ENCODE measurements around the gene SLC39A1. TPM values are rescaled to one million over a fixed set of nuclear protein-coding genes. Genes with fewer than 3 reads are reported as not detected.

The SLC39A1 gene
- total and polyA plus RNA-seq, 2 experiments from 2014 or later: 87.3 to 220 TPM

- Mint-ChIP-seq H3K27ac (peak overlapping the region; percentile 96), H3K4me1 (peaks cover 43% of the 10 kb centered on the region)
- peaks cover 53% of the 10 kb centered on the region for H3K79me2 ChIP-seq (replicated peaks; ENCODE audit: insufficient read depth)
These were observed 554 bp upstream of the SLC39A1 start for GRCh38 chr1:153963850-153964331.

More at GRCh38 chr1:153963850-153964331, 554 bp upstream of the SLC39A1 start:
- peak overlapping the region; percentile 81 for H3K4me3 Mint-ChIP-seq
- DNase-seq (ENCODE audit: low spot score) (peak; percentile 95), ATAC-seq (peak; percentile 31)
- peaks cover 14% of the 10 kb centered on the region for H3K36me3 ChIP-seq (ENCODE audit: insufficient read depth)
- no peak for TF ChIP-seq ZNF331 (CRISPR knock-in tag; IDR thresholded peaks at IDR 0.05; ENCODE audit: low read depth)
- TF ChIP-seq CTCF (conservative IDR thresholded peaks at IDR 0.05; ENCODE audit: low read depth in 2 of 2): no peak
- TF ChIP-seq NANOG (IDR thresholded peaks at IDR 0.05; ENCODE audit: borderline replicate concordance): no peak
- no peak for TF ChIP-seq JUNB (IDR thresholded peaks at IDR 0.05; ENCODE audit: unreplicated experiment)
- TF ChIP-seq, protein P1, sequence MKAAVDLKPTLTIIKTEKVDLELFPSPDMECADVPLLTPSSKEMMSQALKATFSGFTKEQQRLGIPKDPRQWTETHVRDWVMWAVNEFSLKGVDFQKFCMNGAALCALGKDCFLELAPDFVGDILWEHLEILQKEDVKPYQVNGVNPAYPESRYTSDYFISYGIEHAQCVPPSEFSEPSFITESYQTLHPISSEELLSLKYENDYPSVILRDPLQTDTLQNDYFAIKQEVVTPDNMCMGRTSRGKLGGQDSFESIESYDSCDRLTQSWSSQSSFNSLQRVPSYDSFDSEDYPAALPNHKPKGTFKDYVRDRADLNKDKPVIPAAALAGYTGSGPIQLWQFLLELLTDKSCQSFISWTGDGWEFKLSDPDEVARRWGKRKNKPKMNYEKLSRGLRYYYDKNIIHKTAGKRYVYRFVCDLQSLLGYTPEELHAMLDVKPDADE (IDR thresholded peaks at IDR 0.05): peak; percentile 5; the same call in 1 of the 2 replicates
- no peak for TF ChIP-seq ZNF114 (CRISPR knock-in tag; IDR thresholded peaks at IDR 0.05)
- TF ChIP-seq CREB1 (CRISPR knock-in tag; IDR thresholded peaks at IDR 0.05; ENCODE audit: low read depth): 0 out of 2 replicates have a peak, but pooled peaks have one; percentile 13
- no peak for TF ChIP-seq REST (IDR thresholded peaks at IDR 0.05; ENCODE audit: unreplicated experiment)
- TF ChIP-seq STAT1 (IDR thresholded peaks at IDR 0.05; ENCODE audit: unreplicated experiment): no peak
- TF ChIP-seq POLR2AphosphoS5 (IDR thresholded peaks at IDR 0.05; ENCODE audit: low read depth): peak; percentile 16; the same call in 1 of the 2 replicates
- no peaks in the 10 kb centered on the region for H3K27me3 ChIP-seq (ENCODE audit: insufficient read depth)
- peaks cover 21% of the 10 kb centered on the region for H3K27me3 Mint-ChIP-seq (ENCODE audit: insufficient read depth, low read depth, poor library complexity)
- peaks cover 46% of the 10 kb centered on the region for H3K4me1 ChIP-seq (ENCODE audit: insufficient read depth)
- H3F3A ChIP-seq (replicated peaks; ENCODE audit: low read depth): peaks cover 50% of the 10 kb centered on the region
- no peak overlapping the region for H2AFZ ChIP-seq
- peak overlapping the region; percentile 100 for H3K27ac ChIP-seq (ENCODE audit: low read depth)
- no peaks in the 10 kb centered on the region for H4K20me1 ChIP-seq (replicated peaks; ENCODE audit: insufficient read depth)
- H3K9me2 ChIP-seq (ENCODE audit: insufficient read depth): no peaks in the 10 kb centered on the region
- H3K9me3 Mint-ChIP-seq: peaks cover 4% of the 10 kb centered on the region; the same call in 1 of the 3 replicates
- H3K36me3 Mint-ChIP-seq (ENCODE audit: low read depth): peaks cover 54% of the 10 kb centered on the region
- H3K4me3 ChIP-seq: peak overlapping the region; percentile 83
- H3K4me2 ChIP-seq: peak overlapping the region; percentile 97
